SK-N-SH (cell line): ENCODE results near the gene NR6A1. TPM values are rescaled to one million over a fixed set of nuclear protein-coding genes. Genes with fewer than 3 reads are reported as not detected.
A peak's percentile ranks its signal among the peaks of the same experiment; 100 is the strongest.

ENCODE experiments used
- CTCF ChIA-PET: fragments of 300-600, 350-600 bp; formaldehyde crosslinking; extraction: SDS; loops from one replicate; lab custom pipeline; 2021; lab: Yijun Ruan, JAX
- POLR2A ChIA-PET: fragments of 350-600 bp; sonication (Branson Sonifier 250); formaldehyde crosslinking; extraction: SDS; loops from one replicate; lab custom pipeline; 2020; ENCODE audit warnings: antibody characterized with exemption, inconsistent platforms; lab: Yijun Ruan, JAX
- DNase-seq: peaks from one replicate; pipeline ENCODE4 v3.0.0; 2012
- H2AFZ ChIP-seq: fragments of 200-600 bp; sonication (generic); 2 replicates; pipeline ENCODE4 v1.8.1; 2016; ENCODE audit warnings: antibody characterized with exemption, mild to moderate bottlenecking, low read depth
- H3F3A ChIP-seq: fragments of 200-600 bp; sonication (generic); replicated peaks from 2 replicates; pipeline ENCODE3; 2016; ENCODE audit warnings: antibody characterized with exemption, mild to moderate bottlenecking; ENCODE audit not compliant: insufficient read depth
- H3K27ac ChIP-seq, 2 experiments: fragments of 200-500 bp in 1 of 2; fragments of 200-600 bp in 1 of 2; sonication (Bioruptor generic) in 1 of 2; sonication (generic), shearing (Covaris generic) in 1 of 2; 2 replicates each; pipeline versions ENCODE4 v1.5.1 to v1.6.1; 2014 to 2016; ENCODE audit warnings: low read depth in 2 of 2, inconsistent platforms in 1 of 2, low read length in 1 of 2, mild to moderate bottlenecking in 1 of 2, mixed read lengths in 1 of 2
- H3K27me3 ChIP-seq: fragments of 200-600 bp; sonication (generic), shearing (Covaris generic); 2 replicates; pipeline ENCODE4 v1.6.1; 2016; ENCODE audit warnings: mixed run types; ENCODE audit not compliant: insufficient read depth
- H3K36me3 ChIP-seq, 2 experiments: fragments of 200-500 bp in 1 of 2; fragments of 200-600 bp in 1 of 2; sonication (Bioruptor generic) in 1 of 2; sonication (generic) in 1 of 2; replicated peaks in 1 of 2; 2 replicates each; pipeline versions ENCODE3 to v1.5.1; 2014 to 2016; ENCODE audit warnings: low read length in 1 of 2, mild to moderate bottlenecking in 1 of 2; ENCODE audit not compliant: insufficient read depth in 2 of 2, control insufficient read depth in 1 of 2
- H3K4me1 ChIP-seq, 2 experiments: fragments of 200-500 bp in 1 of 2; fragments of 200-600 bp in 1 of 2; sonication (Bioruptor generic) in 1 of 2; sonication (generic), shearing (Covaris generic) in 1 of 2; 2 replicates each; pipeline versions ENCODE4 v1.5.1 to v1.6.1; 2014 to 2016; ENCODE audit warnings: low read depth in 1 of 2, low read length in 1 of 2, mixed run types in 1 of 2; ENCODE audit not compliant: insufficient read depth in 2 of 2, control insufficient read depth in 1 of 2
- H3K4me2 ChIP-seq: fragments of 200-600 bp; sonication (generic), shearing (Covaris generic); 2 replicates; pipeline ENCODE4 v1.6.1; 2017; ENCODE audit warnings: mixed run types
- H3K4me3 ChIP-seq, 2 experiments: fragments of 200-500 bp in 1 of 2; fragments of 200-600 bp in 1 of 2; sonication (Bioruptor generic) in 1 of 2; sonication (generic), shearing (Covaris generic) in 1 of 2; 2 replicates each; pipeline versions ENCODE4 v1.5.1 to v1.8.1; 2014 to 2016; ENCODE audit warnings: low read depth in 2 of 2, inconsistent platforms in 1 of 2, low read length in 1 of 2, mild to moderate bottlenecking in 1 of 2, mixed read lengths in 1 of 2, moderate library complexity in 1 of 2
- H3K79me2 ChIP-seq: fragments of 200-600 bp; sonication (generic); 2 replicates; pipeline ENCODE4 v1.8.1; 2017; ENCODE audit warnings: mild to moderate bottlenecking; ENCODE audit not compliant: insufficient read depth
- H3K9ac ChIP-seq: fragments of 200-600 bp; sonication (generic); 2 replicates; pipeline ENCODE4 v1.6.1; 2017; ENCODE audit warnings: mixed run types
- H3K9me2 ChIP-seq: fragments of 200-600 bp; sonication (generic); 2 replicates; pipeline ENCODE4 v1.6.1; 2017; ENCODE audit warnings: mixed run types
- H3K9me3 ChIP-seq: fragments of 200-600 bp; sonication (generic); 2 replicates; pipeline ENCODE4 v1.6.1; 2017; ENCODE audit warnings: mixed run types, mild to moderate bottlenecking, moderate library complexity
- H4K20me1 ChIP-seq: fragments of 200-600 bp; sonication (generic); 2 replicates; pipeline ENCODE4 v1.6.1; 2017; ENCODE audit warnings: mild to moderate bottlenecking, mixed run types; ENCODE audit not compliant: insufficient read depth
- EZH2phosphoT487 ChIP-seq: fragments of 200-600 bp; sonication (generic); IDR thresholded peaks from 2 replicates; pipeline ENCODE4 v1.6.1; 2017; ENCODE audit warnings: low read depth, mixed run types, mild to moderate bottlenecking, antibody characterized with exemption, moderate library complexity, borderline replicate concordance
- FOSL2 ChIP-seq: IDR thresholded peaks from 2 replicates; pipeline ENCODE4 v1.4.0; 2012; ENCODE audit warnings: low read depth, mild to moderate bottlenecking, moderate library complexity, borderline replicate concordance
- FOXJ3 ChIP-seq: sonication (generic); formaldehyde crosslinking; IDR thresholded peaks from 2 replicates; pipeline ENCODE4 v1.5.1; 2020; ENCODE audit warnings: mild to moderate bottlenecking, missing genetic modification reagents
- GABPA ChIP-seq: IDR thresholded peaks from 2 replicates; pipeline ENCODE4 v1.4.0; 2012; ENCODE audit warnings: low read depth, mild to moderate bottlenecking
- POLR2AphosphoS5 ChIP-seq: IDR thresholded peaks from 2 replicates; pipeline ENCODE4 v1.6.1; 2012; ENCODE audit warnings: low read depth, low read length
- RCOR1 ChIP-seq: fragments of 150-350 bp; IDR thresholded peaks from 2 replicates; pipeline ENCODE4 v1.6.1; 2017; ENCODE audit warnings: antibody characterized with exemption, low read length
- RFX5 ChIP-seq: IDR thresholded peaks from 2 replicates; pipeline ENCODE4 v1.6.1; 2012; ENCODE audit warnings: mild to moderate bottlenecking, improper control_type of control experiment, low read length
- RXRA ChIP-seq: IDR thresholded peaks from 2 replicates; pipeline ENCODE4 v1.4.0; 2012; ENCODE audit warnings: low read depth, mild to moderate bottlenecking, borderline replicate concordance
- TCF12 ChIP-seq: IDR thresholded peaks from 2 replicates; pipeline ENCODE4 v1.4.0; 2012
- TEAD4 ChIP-seq: IDR thresholded peaks from 2 replicates; pipeline ENCODE4 v1.4.0; 2012; ENCODE audit warnings: mild to moderate bottlenecking, borderline replicate concordance; ENCODE audit not compliant: insufficient read depth
- WGBS: methylation state at CpG from one replicate; pipeline ENCODE4 v1.1.6; 2017; ENCODE audit warnings: low lambda C conversion rate; 5-methylcytosine and 5-hydroxymethylcytosine counted together
- polyA plus RNA-seq, 3 experiments: library from polyadenylated mRNA; depleted of rRNA; stranded (reverse); fragments of >200 nt; gene quantifications; 2 replicates each; pipeline ENCODE4 v1.2.3, GENCODE V29; 2012
- TF ChIP-seq, protein P1 (sequence below): fragments of 150-350 bp; IDR thresholded peaks from 2 replicates; pipeline ENCODE4 v1.6.1; 2016; ENCODE audit warnings: mild to moderate bottlenecking, low read depth, low read length

Gene NR6A1
- polyA plus RNA-seq, 1 of the 3 experiments (the other 2 are of a cell fraction) = 1.2 TPM

DNA sequence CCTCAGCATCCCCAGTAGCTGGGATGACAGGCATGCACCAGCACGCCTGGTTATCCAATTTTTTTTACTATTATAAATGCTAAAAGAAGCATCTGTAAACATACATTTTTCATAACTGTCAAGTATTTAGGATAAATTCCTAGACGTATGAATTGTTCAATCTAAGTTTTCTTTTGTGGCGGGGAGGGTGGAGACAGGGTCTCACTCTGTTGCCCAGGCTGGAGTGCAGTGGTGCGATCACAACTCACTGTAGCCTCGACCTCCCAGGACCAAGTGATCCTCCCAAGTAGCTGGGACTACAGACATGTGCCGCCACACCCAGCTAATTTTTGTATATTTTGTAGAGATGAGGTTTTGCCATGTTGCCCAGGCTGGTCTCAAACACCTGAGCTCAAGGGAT is 52.2 kb downstream of the NR6A1 start:
- peaks cover 0 to 8% of the 10 kb centered on the region in 2 experiments for H3K36me3 ChIP-seq
- CTCF ChIA-PET = interaction anchor here (0.6 to 15.6 kb wide), 8 partner anchors 8 to 182 kb away, joined by 3 to 301 read pairs (median 4); partner anchors contain the start of gene WDR38
- H3K27me3 ChIP-seq = no peaks in the 10 kb centered on the region
- H2AFZ ChIP-seq = no peak overlapping the region
- H3K27ac ChIP-seq = no peak overlapping the region
- no peaks in the 10 kb centered on the region for H3K9me3 ChIP-seq
- POLR2A ChIA-PET = no interaction called here
- H3K4me1 ChIP-seq = peaks cover 2 to 25% of the 10 kb centered on the region in 2 experiments
- 91% methylated on average over 6 of the region's 6 CpGs for WGBS
- peaks cover 42% of the 10 kb centered on the region for H3F3A ChIP-seq
- H3K79me2 ChIP-seq = peaks cover 18% of the 10 kb centered on the region; the same call in 1 of the 2 replicates
- no peak overlapping the region for H3K4me3 ChIP-seq
- no peaks in the 10 kb centered on the region for H3K9me2 ChIP-seq
- TF ChIP-seq RFX5 = no peak
- no peak for TF ChIP-seq POLR2AphosphoS5
- no peak for TF ChIP-seq RXRA
- TF ChIP-seq RCOR1 = no peak
- TF ChIP-seq EZH2phosphoT487 = no peak
- no peak for TF ChIP-seq FOXJ3
- TF ChIP-seq, all 33 proteins: peak for 0
- H4K20me1 ChIP-seq = no peaks in the 10 kb centered on the region
- no peak for DNase-seq
- H3K9ac ChIP-seq = no peak overlapping the region
- no peak overlapping the region for H3K4me2 ChIP-seq

DNA sequence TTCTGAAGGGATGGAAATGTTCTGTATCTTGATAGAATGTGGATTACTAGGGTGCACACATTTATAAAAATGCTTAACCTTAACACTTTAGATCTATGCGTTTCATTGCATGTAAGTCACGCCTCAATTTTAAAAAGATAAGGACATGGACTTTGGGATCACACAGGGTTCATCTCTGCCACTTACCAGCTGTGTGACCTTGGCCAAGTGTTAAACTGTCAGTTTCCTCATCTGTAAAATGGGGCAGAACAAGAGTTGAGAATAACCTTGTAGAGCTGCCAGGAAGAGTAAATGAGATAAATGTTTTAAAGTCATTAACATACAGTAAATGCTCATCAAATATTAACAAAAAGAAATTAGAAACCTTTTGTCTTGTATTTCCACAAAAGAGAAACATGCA is 53.5 kb downstream of the NR6A1 start:
- ChIA-PET POLR2A (no interaction called here), CTCF (interaction anchor here (1.4 to 15.6 kb wide), 5 partner anchors 9 to 136 kb away, joined by 4 to 301 read pairs (median 6); partner anchors contain the start of gene WDR38)
- H3K4me3 ChIP-seq = no peak overlapping the region

DNA sequence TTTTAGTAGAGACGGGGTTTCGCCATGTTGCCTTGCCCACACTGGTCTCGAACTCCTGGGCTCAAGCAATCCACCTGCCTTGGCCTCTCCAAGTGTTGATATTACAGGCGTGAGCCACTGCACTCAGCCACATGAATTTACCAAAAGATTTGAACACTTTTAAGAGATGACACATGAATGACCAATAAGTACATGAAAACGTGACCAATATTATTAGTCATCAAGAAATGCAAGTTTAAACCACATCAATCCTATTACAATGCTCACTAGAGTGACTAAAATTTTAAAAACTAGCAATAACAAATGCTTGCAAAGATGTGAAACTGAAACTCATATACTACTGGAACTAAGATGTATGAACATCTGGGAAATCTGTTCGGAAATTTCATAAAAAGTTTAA is 54.3 kb downstream of the NR6A1 start:
- Histone ChIP-seq H3K79me2 (peaks cover 32% of the 10 kb centered on the region), H3K27me3 (no peaks in the 10 kb centered on the region), H3F3A (peaks cover 39% of the 10 kb centered on the region), H3K4me3 (no peak overlapping the region), H3K4me1 (peaks cover 2 to 16% of the 10 kb centered on the region in 2 experiments), H2AFZ (no peak overlapping the region), H3K9me2 (no peaks in the 10 kb centered on the region), H4K20me1 (no peaks in the 10 kb centered on the region), H3K4me2 (no peak overlapping the region), H3K27ac (no peak overlapping the region), H3K9me3 (no peaks in the 10 kb centered on the region), H3K9ac (no peak overlapping the region), H3K36me3 (peaks cover 0 to 13% of the 10 kb centered on the region in 2 experiments)
- CTCF ChIA-PET = interaction anchor here (1.6 to 15.6 kb wide), 3 partner anchors 37 to 101 kb away, joined by 4 to 301 read pairs (median 10); no protein-coding TSS in a partner anchor
- TF ChIP-seq GABPA (no peak), FOSL2 (peak; percentile 53; the same call in 1 of the 2 replicates), RCOR1 (no peak), EZH2phosphoT487 (no peak)
- POLR2A ChIA-PET = no interaction called here
- DNase-seq = no peak
- 80% methylated on average over 6 of the region's 6 CpGs for WGBS

More for the DNA sequence above, 53.5 kb downstream of the NR6A1 start:
- H3K36me3 ChIP-seq = peaks cover 0 to 12% of the 10 kb centered on the region in 2 experiments
- H3K9me2 ChIP-seq = no peaks in the 10 kb centered on the region
- H4K20me1 ChIP-seq = no peaks in the 10 kb centered on the region
- no peak for TF ChIP-seq RFX5
- TF ChIP-seq, protein P1, sequence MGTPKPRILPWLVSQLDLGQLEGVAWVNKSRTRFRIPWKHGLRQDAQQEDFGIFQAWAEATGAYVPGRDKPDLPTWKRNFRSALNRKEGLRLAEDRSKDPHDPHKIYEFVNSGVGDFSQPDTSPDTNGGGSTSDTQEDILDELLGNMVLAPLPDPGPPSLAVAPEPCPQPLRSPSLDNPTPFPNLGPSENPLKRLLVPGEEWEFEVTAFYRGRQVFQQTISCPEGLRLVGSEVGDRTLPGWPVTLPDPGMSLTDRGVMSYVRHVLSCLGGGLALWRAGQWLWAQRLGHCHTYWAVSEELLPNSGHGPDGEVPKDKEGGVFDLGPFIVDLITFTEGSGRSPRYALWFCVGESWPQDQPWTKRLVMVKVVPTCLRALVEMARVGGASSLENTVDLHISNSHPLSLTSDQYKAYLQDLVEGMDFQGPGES = no peak
- no peak for TF ChIP-seq TEAD4
- TF ChIP-seq TCF12 = no peak
- H3K27ac ChIP-seq = no peak overlapping the region
- no peak for DNase-seq
- H3K9me3 ChIP-seq = no peaks in the 10 kb centered on the region
- H3K4me1 ChIP-seq = peaks cover 2 to 24% of the 10 kb centered on the region in 2 experiments
- H3F3A ChIP-seq = peaks cover 46% of the 10 kb centered on the region
- peaks cover 29% of the 10 kb centered on the region; the same call in 1 of the 2 replicates for H3K79me2 ChIP-seq
- H2AFZ ChIP-seq = no peak overlapping the region
- no peaks in the 10 kb centered on the region for H3K27me3 ChIP-seq
- H3K9ac ChIP-seq = no peak overlapping the region
- H3K4me2 ChIP-seq = no peak overlapping the region
- 96% methylated on average over 2 of the region's 2 CpGs for WGBS
